DMS153 (cell line): ENCODE measurements around the gene PDHX.

ENCODE experiments used
- DNase-seq: peaks from one replicate; lab custom pipeline; 2025; lab: John Stamatoyannopoulos, UW

PDHX gene

GRCh38 chr11:34957606-34958005, 41.2 kb downstream of the PDHX start:
- peak; percentile 27 for DNase-seq

DNA sequence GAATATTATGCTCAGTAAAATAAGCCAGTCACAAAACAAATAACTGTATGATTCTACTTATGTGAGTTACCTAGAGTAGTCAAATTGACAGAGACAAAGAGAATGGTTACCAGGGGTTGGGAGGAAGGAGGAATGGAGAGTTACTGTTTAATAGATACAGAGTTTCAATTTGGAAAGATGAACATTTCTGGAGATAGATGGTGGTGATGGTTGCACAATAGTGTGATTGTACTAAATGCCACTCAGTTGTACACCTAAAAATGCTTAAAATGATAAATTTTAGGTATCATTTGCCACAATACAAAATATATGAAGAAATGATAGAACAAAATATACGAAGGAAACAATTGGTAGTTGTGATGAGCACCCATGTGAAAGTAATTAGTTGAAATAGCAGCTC, 43.4 kb downstream of the PDHX start:
- DNase-seq: no peak

- no peak for DNase-seq
Measured at GRCh38 chr11:34960277-34960676, 43.9 kb downstream of the PDHX start.

- no peak for DNase-seq
Measured at GRCh38 chr11:34962034-34962433, 45.6 kb downstream of the PDHX start.

DNA sequence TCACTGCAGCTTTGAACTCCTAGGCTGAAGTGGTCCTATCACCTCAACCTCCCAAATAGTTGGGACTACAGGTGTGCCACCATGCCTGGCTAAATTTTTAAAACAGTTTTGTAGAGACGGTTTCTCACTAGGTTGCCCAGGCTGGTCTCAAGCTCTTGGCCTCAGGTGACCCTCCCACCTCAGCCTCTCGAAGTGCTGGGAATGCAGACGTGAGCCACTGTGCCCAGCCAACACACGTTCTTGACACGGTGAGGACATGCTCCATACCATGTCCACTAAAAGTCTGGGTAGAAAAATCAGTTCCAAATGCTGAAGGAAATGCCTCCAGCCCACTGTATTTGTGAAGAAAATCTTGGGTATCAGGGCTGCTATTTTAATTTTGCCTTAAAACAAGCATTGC, 46.9 kb downstream of the PDHX start:
- DNase-seq: no peak

DNA sequence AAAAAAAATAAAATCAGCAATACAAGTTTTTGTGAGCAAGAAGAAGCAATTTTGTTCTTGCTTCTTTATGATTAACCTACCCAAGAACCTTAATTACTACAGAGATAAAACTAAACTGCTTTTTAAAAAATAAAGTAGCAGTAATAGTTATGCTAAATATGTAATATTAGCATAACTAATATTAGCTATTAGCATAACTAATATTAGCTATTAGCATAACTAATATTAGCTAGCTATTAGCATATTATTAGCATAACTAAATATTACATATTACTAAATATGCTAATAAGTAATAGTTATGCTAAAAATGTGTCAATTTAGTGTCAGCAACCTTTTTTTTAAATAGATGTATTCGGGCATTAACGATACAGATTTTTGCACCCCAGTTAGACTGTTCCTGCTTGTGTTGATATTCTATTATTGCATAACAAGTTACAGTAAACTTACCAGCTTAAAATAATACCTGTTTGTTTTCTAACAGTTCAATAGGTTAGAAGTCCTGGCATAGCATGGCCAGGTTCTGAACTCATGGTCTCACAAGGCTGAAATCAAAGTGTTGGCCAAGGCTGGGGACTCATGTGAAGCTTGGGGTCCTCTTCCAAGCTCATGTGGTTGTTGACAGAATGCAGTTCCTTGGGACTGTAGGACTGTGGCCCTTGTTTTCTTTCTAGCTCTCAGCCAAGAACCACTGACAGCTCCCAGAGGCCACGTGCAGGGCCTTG, 48.4 kb downstream of the PDHX start:
- DNase-seq: no peak

GRCh38 chr11:34968862-34969261, 52.4 kb downstream of the PDHX start:
- no peak for DNase-seq

DNA sequence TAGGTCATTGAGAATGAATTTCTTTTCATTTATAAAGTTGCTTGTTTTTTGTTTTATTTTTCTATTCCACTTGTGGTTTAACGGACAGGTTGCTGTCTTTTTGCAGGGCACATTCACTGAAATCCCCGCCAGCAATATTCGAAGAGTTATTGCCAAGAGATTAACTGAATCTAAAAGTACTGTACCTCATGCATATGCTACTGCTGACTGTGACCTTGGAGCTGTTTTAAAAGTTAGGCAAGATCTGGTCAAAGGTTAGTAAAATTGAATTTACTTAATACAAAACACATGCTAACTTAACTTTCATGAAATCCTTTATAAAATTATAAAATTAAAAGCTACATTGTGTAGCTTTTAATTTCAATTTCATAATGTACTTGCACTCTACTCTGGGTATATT, 53.6 kb downstream of the PDHX start:
- DNase-seq: no peak

DNA sequence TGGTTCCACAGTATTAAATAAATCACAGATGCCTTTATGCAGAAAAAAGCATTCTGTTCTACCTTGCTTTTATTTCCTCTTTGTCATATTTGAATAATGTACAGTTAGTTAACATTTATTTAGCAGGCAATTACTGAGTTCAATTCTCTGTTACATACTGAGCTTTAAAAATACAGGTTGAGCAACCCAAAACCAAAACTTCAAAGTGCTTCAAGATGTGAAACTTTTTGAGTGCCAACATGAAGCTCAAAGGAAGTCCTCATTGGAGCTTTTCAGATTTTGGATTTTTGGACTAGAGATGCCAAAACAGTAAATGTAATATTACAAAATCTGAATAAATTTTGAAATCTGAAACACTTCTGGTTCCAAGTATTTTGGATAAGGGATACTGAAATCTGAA, 54.1 kb downstream of the PDHX start:
- DNase-seq: no peak

- DNase-seq: no peak
Measured at GRCh38 chr11:34971928-34972327, 55.5 kb downstream of the PDHX start.

DNA sequence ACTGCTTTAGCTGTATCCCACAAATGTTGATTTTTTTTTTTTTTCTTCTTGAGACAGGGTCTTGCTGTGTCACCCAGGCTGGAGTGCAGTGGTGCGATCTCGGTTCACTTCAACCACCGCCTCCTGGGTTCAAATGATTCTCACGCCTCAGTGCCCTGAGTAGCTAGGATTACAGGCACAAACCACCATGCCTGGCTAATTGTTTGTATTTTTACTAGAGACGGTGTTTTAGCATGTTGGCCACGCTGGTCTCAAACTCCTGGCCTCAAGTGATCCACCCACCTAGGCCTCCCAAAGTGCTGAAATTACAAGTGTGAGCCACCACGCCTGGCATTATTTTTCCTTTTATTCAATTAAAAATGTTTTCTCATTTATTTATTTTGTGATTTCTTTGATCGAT, 55.9 kb downstream of the PDHX start:
- no peak for DNase-seq

GRCh38 chr11:34972892-34973291, 56.5 kb downstream of the PDHX start:
- DNase-seq: no peak

DNA sequence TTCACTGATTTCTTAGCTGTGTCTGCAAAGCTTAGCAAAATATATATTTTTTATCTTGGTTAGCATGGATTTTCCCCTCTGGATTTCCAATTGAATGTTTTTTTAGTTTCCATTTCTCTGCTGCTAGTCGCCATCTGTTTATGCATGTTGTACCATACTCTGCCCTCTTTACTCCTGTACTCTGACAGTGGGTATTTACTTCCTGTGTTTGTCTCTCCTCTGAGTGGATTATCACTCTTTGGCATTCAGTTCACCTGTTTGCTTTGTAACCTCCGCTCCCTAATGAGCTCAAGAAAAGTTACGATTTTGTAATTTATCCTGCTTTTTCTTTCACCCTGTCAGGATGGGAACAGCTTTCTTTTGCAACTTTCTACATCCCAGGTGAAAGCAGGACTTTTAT, 59.1 kb downstream of the PDHX start:
- DNase-seq: no peak

- DNase-seq: no peak
Measured at GRCh38 chr11:34976496-34977088, 60.2 kb downstream of the PDHX start.

- DNase-seq: no peak
Measured at GRCh38 chr11:34977089-34977912, 60.9 kb downstream of the PDHX start.

DNA sequence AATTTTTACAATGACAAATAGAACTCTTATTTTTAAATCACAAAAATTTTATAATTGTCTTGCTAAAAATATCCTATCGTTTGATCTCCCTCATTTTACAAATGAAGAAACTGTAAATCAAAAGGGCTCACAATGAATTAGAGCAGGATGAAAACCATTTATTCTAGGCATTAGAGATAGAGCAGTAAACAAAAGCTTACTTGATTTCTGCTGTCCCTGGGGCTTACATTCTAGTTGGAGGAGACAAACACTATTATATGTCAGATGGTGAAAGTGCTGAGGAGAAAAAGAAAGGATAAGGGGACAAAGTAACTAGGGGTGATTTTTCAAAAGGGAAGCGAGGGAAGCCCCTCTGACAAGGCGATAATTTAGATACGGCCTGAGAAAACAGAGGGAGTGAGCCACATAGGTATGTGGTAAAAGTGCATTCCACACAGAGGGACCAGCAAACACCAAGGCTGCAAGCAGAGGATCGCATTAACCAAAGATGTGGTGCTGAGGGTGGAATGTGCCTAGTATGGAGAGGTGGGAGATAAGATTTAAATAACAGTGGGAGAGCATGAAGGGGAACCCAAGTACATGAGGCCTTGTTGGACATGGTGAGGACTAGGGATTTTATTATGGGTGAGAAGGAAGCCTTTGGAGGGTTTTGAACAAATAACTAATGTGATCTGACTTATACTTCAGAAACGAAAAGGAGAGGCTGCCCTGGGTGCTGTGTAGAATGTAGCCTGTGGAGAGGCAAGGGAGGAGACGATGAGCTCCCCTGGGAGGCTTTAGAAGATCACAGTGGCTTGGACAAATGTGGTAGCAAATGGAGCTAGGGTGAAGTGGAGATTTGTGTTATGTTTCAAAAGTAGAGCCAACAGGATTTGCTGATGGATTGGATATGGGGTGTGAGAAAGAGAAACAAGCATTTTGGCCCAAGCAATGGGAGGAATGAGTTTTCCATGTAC, 62.1 kb downstream of the PDHX start:
- DNase-seq: no peak

GRCh38 chr11:34984514-34984913, 68.1 kb downstream of the PDHX start:
- DNase-seq: no peak

DNA sequence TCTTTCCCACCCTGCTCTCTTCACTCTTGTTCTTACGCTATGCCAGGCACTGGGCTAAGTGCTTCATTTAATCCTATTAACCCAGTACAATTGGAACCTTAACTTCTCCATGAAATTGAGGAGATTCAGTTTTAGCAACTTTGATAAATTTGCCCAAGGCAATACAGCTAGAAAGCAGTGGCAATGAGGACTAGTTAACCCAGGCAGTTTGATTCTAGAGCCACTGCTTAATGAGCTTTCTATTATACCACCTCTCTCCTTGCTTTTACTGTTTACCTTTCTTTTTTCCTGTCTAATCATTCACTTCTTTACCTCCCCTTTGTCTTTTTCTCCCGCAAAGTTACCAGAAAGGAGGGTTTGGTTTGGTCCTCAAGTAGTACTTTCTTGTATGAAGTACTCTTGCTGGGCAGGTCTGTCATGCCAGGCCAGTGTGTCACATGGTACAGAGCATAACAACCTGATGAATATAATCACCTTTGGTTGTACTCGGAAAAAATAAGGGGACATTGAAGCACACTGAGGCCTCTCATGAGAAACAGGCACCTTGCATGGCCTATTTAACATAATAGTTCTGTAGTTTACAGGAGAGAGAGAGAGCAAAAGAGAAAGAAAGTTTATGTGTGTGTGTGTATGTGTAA, 70.6 kb downstream of the PDHX start:
- no peak for DNase-seq

- no peak for DNase-seq
Measured at GRCh38 chr11:34987617-34988016, 71.2 kb downstream of the PDHX start.

DNA sequence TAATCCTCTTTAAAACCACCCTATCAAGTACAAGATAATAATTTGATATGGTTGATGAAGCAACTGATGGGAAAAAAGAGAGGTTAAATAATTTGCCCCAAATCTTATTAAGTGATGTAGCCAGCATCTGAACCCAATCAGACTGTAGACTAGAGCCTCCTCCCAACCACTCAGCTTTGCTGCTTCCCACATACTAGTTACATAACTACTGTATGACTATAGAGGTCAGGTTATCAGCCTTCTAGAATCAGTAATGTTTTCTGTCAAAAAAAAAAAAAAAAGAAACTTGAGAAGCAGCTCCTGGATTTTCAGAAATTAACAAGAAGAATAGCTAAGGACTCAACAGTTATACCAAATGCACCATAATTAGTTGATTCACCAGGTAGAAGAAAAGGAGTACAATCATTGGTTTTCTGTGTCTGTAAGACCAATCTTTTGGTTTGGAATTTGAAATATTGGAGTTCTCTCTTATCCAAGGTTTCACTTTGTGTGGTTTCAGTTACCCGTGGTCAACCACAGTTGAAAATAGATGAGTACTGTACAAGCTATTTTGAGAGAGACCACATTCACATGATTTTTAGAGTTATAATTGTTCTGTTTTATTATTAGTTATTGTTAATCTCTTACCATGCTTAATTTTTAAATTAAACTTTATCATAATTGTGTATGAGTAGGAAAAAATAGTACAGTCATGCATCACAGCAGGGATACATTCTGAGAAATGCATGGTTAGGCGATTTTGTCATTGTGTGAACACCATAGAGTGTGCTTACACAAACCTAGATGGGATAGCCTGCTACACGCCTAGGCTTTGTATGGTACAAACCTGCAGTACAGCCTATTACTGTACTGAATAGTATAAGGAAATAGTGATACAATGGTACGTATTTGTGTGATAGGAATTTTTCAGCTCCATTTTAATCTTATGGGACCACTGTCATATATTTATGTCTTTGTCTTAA, 72.2 kb downstream of the PDHX start:
- no peak for DNase-seq
